GM19239 (cell line): ENCODE measurements around the gene GPR26.

Experiments used
- DNase-seq: peaks from one replicate; pipeline ENCODE4 v3.0.0; 2011; ENCODE audit warnings: low spot score; ENCODE audit not compliant: insufficient read length
- FAIRE-seq: peaks from 2 replicates; lab custom pipeline; 2011; peaks lifted over from hg19 to GRCh38; lab: Jason Lieb, UNC

GPR26 gene

GRCh38 chr10:123666318-123667236 is at the start of gene GPR26:
Gene GPR26 (plus strand): TSS chr10:123666355. CDS start chr10:123666408, 53 bp downstream.
- no peak for FAIRE-seq
- DNase-seq, result no peak

- FAIRE-seq (no peak), DNase-seq (no peak)
These were observed 47.9 kb upstream of the GPR26 start for GRCh38 chr10:123618224-123618623.

- FAIRE-seq, result no peak
- no peak for DNase-seq
These were observed 46.9 kb upstream of the GPR26 start for GRCh38 chr10:123619067-123619855.

- FAIRE-seq, result no peak
- DNase-seq, result no peak
These were observed 45.5 kb upstream of the GPR26 start for GRCh38 chr10:123620621-123621020.

GRCh38 chr10:123621492-123621891 is 44.7 kb upstream of the GPR26 start:
- DNase-seq, result no peak
- no peak for FAIRE-seq

GRCh38 chr10:123621916-123622315 is 44.2 kb upstream of the GPR26 start:
- FAIRE-seq (no peak), DNase-seq (no peak)

GRCh38 chr10:123622381-123622780 is 43.8 kb upstream of the GPR26 start:
- DNase-seq (no peak), FAIRE-seq (no peak)

GRCh38 chr10:123624086-123624485 is 42.1 kb upstream of the GPR26 start:
- DNase-seq (no peak), FAIRE-seq (no peak)

GRCh38 chr10:123633106-123633505 is 33.0 kb upstream of the GPR26 start:
- no peak for FAIRE-seq
- no peak for DNase-seq

- DNase-seq, result no peak
- no peak for FAIRE-seq
These were observed 32.5 kb upstream of the GPR26 start for GRCh38 chr10:123633636-123634035.

GRCh38 chr10:123634221-123634620 is 31.9 kb upstream of the GPR26 start:
- no peak for DNase-seq
- FAIRE-seq, result no peak

- FAIRE-seq, result no peak
- DNase-seq, result no peak
These were observed 31.0 kb upstream of the GPR26 start for GRCh38 chr10:123635131-123635530.

GRCh38 chr10:123635745-123636144 is 30.4 kb upstream of the GPR26 start:
- no peak for DNase-seq
- FAIRE-seq, result no peak

- DNase-seq, result no peak
- no peak for FAIRE-seq
These were observed 29.4 kb upstream of the GPR26 start for GRCh38 chr10:123636598-123637325.

- DNase-seq (no peak), FAIRE-seq (no peak)
These were observed 28.8 kb upstream of the GPR26 start for GRCh38 chr10:123637326-123637880.

GRCh38 chr10:123639131-123639530 is 27.0 kb upstream of the GPR26 start:
- no peak for FAIRE-seq
- DNase-seq, result no peak

GRCh38 chr10:123640016-123640535 is 26.1 kb upstream of the GPR26 start:
- DNase-seq (no peak), FAIRE-seq (no peak)

- FAIRE-seq (no peak), DNase-seq (no peak)
These were observed 23.9 kb upstream of the GPR26 start for GRCh38 chr10:123642293-123642692.

GRCh38 chr10:123642697-123643096 is 23.5 kb upstream of the GPR26 start:
- FAIRE-seq (no peak), DNase-seq (no peak)

- DNase-seq (no peak), FAIRE-seq (no peak)
These were observed 22.8 kb upstream of the GPR26 start for GRCh38 chr10:123643315-123643714.
